GM19043 (cell line): ENCODE measurements around the gene HPCAL4.

Experiments
- ATAC-seq: cut with Tn5 transposase; IDR thresholded peaks from one replicate; pipeline ENCODE4 v1.9.1; 2021; ENCODE audit warnings: low read depth; ENCODE audit not compliant: unreplicated experiment

Gene HPCAL4

DNA sequence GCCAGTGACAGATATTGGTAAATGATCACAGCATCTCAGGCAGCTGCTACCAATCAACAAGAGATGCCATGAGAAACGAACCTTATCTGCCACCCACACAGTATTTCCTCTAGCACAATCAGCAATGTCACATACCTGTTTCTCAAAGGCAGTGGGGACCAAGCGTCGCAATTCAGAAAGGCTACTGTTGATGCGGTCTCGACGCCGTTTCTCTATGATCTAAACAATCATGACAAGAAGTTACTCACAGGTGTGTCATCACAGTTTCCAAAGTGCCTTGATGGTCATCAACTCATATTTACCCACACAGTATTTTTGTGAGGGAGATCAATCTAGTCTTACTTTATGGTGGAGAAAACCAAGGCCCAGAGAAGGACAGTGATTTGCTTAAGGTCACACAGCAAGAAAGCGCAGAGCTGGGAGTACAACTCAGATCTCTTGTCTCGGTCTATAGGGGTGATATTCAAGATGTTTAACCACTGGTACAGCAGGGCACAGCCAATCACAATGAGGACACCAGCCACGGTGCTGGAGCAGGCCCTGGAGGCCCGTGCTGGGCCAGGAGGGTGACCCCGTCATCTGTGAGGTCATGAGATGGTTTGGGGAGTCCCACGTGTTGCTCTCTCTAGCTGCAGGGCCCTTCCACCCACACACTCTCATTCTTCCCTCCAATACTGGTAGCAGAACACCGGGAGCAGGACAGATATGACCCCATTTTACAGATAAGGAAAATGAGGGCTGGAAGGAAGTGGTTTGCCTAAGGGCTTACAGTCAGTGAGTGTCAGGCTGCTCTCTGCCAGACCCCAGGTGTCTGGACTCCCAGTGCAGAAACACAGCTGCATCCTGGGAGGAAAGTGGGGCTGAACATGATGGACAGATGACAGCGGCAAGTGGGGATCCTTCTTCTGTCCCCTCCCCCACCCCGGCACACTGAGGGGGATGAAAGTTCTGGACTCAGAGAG, 59.6 kb downstream of the HPCAL4 start:
- ATAC-seq = no peak

DNA sequence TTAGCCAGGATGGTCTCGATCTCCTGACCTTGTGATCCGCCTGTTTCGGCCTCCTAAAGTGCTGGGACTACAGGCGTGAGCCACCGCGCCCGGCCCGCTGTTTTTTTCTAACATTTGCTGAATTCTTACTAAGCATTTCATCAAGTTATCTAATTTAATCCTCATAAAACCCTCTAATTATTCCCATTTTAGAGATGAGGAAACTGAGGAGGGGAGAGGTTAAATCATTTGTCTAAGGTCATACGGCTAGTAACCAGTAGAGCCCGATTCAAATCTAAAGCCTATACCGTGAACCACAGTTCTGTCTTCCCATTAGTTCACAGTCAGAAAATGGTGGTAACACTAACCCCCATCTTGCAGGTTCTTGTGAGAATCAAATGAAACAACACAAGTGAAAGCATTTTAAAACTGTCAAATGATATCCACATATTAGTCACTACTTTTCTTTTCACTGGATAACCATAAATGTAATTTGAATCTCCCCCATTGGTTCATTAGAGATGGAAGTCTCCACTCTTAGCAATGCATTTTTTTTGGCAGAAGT, 62.4 kb downstream of the HPCAL4 start:
- no peak for ATAC-seq
